Endodermal cell (in vitro differentiated cells): Measurements from ENCODE around the gene SNX24. TPM values are rescaled to one million over a fixed set of nuclear protein-coding genes. Genes with fewer than 3 reads are reported as not detected.

Experiments used
- DNase-seq: peaks from one replicate; pipeline ENCODE4 v3.0.0-alpha.2; 2017
- H3K27ac ChIP-seq: 2 replicates; pipeline ENCODE4 v1.5.1; 2013; ENCODE audit warnings: mild to moderate bottlenecking, low read depth, low read length, moderate library complexity
- H3K27me3 ChIP-seq: 2 replicates; pipeline ENCODE4 v1.6.1; 2013; ENCODE audit warnings: mild to moderate bottlenecking, low read length, moderate library complexity; ENCODE audit not compliant: insufficient read depth, control insufficient read depth, poor library complexity, severe bottlenecking
- H3K36me3 ChIP-seq: 2 replicates; pipeline ENCODE4 v1.7.0; 2013; ENCODE audit warnings: mild to moderate bottlenecking, low read length, moderate library complexity; ENCODE audit not compliant: control insufficient read depth, insufficient read depth
- H3K4me1 ChIP-seq: one replicate; pipeline ENCODE4 v1.7.0; 2013; ENCODE audit warnings: low read length; ENCODE audit not compliant: control insufficient read depth, insufficient read depth
- H3K4me3 ChIP-seq: 2 replicates; pipeline ENCODE4 v1.5.1; 2013; ENCODE audit warnings: mild to moderate bottlenecking, low read length, moderate library complexity
- H3K9ac ChIP-seq: 2 replicates; pipeline ENCODE4 v1.6.1; 2013; ENCODE audit warnings: mild to moderate bottlenecking, low read length, moderate library complexity; ENCODE audit not compliant: poor library complexity, severe bottlenecking; ENCODE audit errors: extremely low read depth
- H3K9me3 ChIP-seq: 2 replicates; pipeline ENCODE4 v1.6.1; 2013; ENCODE audit warnings: mild to moderate bottlenecking, low read length, moderate library complexity; ENCODE audit not compliant: control insufficient read depth
- H3K27ac Mint-ChIP-seq: 2 replicates; pipeline ENCODE4 v1.8.0; 2020; ENCODE audit warnings: mixed read lengths
- H3K27me3 Mint-ChIP-seq: 2 replicates; pipeline ENCODE4 v1.8.0; 2021; ENCODE audit warnings: mild to moderate bottlenecking, mixed read lengths; ENCODE audit not compliant: insufficient read depth
- H3K36me3 Mint-ChIP-seq: 2 replicates; pipeline ENCODE4 v1.8.0; 2020; ENCODE audit warnings: low read depth, mixed read lengths
- H3K4me1 Mint-ChIP-seq: 2 replicates; pipeline ENCODE4 v1.8.0; 2020; ENCODE audit warnings: mixed read lengths
- H3K4me3 Mint-ChIP-seq: 2 replicates; pipeline ENCODE4 v1.8.0; 2020; ENCODE audit warnings: mild to moderate bottlenecking, moderate library complexity, mixed read lengths
- H3K9me3 Mint-ChIP-seq: 2 replicates; pipeline ENCODE4 v1.8.0; 2020; ENCODE audit warnings: mild to moderate bottlenecking, mixed read lengths
- CTCF ChIP-seq: fragments of 200-600 bp; sonication (generic); conservative IDR thresholded peaks from 2 replicates; pipeline ENCODE4 v1.5.0; 2021; ENCODE audit warnings: antibody characterized with exemption, mild to moderate bottlenecking
- WGBS, 2 experiments: methylation state at CpG; one replicate each; pipeline versions ENCODE4 v1.1.5 to v1.1.7; 2013; ENCODE audit warnings: missing lambda C conversion rate in 2 of 2, mixed read lengths in 1 of 2; ENCODE audit not compliant: insufficient coverage in 1 of 2, insufficient read length in 1 of 2; 5-methylcytosine and 5-hydroxymethylcytosine counted together
- total RNA-seq, 2 donors: library from RNA; stranded (reverse); fragmentation: NEBNext Ultra II Directional in 1 of 2; extraction: Animal tissue kit (Norgen Biotek cat#: 25700) in 1 of 2; gene quantifications; 2 replicates in 1 of 2; 3 replicates in 1 of 2; pipeline ENCODE4 v1.2.1, GENCODE V29; 2021

The SNX24 gene
- total RNA-seq, 2 donors from 2014 or later, result 39.4 to 56.2 TPM

DNA sequence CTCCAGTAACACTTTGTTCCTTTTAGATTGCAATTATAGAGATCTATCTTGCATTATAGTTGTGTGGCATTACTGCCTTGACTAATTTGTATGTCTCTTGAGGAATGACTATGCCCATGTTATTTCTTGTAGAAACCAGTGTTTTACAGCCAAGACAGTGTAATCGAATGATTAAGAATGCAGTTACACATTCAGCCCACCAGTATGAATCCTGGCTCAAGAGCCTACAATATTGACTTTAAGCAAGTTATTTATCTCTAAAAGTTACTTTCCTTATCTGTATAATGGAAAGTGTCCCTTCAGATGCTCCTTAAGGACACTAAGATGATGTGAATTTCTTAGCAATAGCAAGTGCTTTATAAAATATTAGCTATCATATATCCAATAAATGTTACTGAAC, 9.7 kb upstream of the SNX24 start:
- peaks cover 7% of the 10 kb centered on the region for H3K36me3 Mint-ChIP-seq
- no peak for DNase-seq
- peaks cover 2% of the 10 kb centered on the region for H3K9me3 Mint-ChIP-seq
- no peaks in the 10 kb centered on the region for H3K27me3 Mint-ChIP-seq
- 94% methylated on average over 1 of the region's 1 CpG; no CpG with 5 or more reads in 1 of the 2 experiments for WGBS, 2 experiments
- Histone ChIP-seq H3K27ac (no peak overlapping the region), H3K4me1 (no peaks in the 10 kb centered on the region), H3K9me3 (no peaks in the 10 kb centered on the region), H3K4me3 (no peak overlapping the region), H3K9ac (no peak overlapping the region), H3K27me3 (peaks cover 11% of the 10 kb centered on the region), H3K36me3 (peaks cover 5% of the 10 kb centered on the region)
- no peak overlapping the region for H3K27ac Mint-ChIP-seq
- no peak overlapping the region for H3K4me3 Mint-ChIP-seq
- peaks cover 4% of the 10 kb centered on the region for H3K4me1 Mint-ChIP-seq
- peak; percentile 58 for TF ChIP-seq CTCF

DNA sequence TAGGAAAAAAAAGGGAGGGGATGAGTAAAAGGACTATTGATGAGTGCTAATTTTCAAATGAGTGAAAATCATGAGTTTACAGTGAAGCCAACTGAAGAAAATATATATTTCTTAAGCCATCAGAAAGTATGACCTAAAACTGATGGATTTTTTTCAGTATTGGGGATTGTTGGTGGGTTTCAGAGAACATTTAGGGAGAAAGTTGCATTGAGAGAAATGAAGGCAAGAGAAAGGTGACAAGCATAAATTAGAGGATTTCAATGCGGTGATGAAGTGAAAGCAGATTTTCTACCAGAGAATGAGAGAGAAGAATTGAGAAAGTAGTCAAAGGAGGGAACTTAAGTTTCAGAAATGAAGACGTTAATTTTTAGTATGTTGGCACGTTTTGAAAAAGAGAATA, 8.5 kb upstream of the SNX24 start:
- Histone ChIP-seq H3K36me3 (no peaks in the 10 kb centered on the region), H3K9me3 (no peaks in the 10 kb centered on the region), H3K27ac (no peak overlapping the region), H3K4me3 (no peak overlapping the region), H3K4me1 (no peaks in the 10 kb centered on the region), H3K9ac (no peak overlapping the region), H3K27me3 (peaks cover 11% of the 10 kb centered on the region)
- no peak overlapping the region for H3K27ac Mint-ChIP-seq
- WGBS, 2 experiments, result 81 to 97% methylated on average over 2 to 3 of the region's 3 CpGs
- peaks cover 2% of the 10 kb centered on the region for H3K4me1 Mint-ChIP-seq
- H3K27me3 Mint-ChIP-seq, result no peaks in the 10 kb centered on the region
- H3K36me3 Mint-ChIP-seq, result peaks cover 2% of the 10 kb centered on the region
- H3K4me3 Mint-ChIP-seq, result no peak overlapping the region
- DNase-seq, result no peak
- TF ChIP-seq CTCF, result no peak
- H3K9me3 Mint-ChIP-seq, result peaks cover 2% of the 10 kb centered on the region

DNA sequence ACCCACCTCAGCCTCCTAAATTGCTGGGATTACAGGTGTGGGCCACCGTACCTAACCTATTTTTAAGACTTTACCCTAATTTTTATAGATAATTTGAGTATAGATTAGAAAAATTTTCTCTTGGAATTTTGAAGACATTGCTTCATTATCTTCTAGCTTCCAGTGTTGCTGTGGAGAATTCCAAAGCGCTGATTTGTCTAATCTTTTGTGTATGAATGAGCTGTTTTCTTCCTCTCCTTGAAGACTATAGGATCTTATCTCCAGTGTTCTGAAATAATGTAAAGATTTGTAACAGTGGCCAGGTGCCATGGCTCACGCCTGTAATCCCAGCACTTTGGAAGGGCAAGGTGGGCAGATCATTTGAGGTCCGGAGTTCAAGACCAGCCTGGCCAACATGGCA, 5.7 kb upstream of the SNX24 start:
- Mint-ChIP-seq H3K4me1 (peaks cover 9% of the 10 kb centered on the region), H3K9me3 (peaks cover 2% of the 10 kb centered on the region), H3K36me3 (peaks cover 2% of the 10 kb centered on the region), H3K27ac (no peak overlapping the region), H3K4me3 (no peak overlapping the region), H3K27me3 (peaks cover 16% of the 10 kb centered on the region)
- DNase-seq, result no peak
- 81 to 100% methylated on average over 1 to 4 of the region's 4 CpGs for WGBS, 2 experiments
- H3K36me3 ChIP-seq, result no peaks in the 10 kb centered on the region
- no peak overlapping the region for H3K27ac ChIP-seq
- no peaks in the 10 kb centered on the region for H3K9me3 ChIP-seq
- no peak for TF ChIP-seq CTCF
- H3K4me1 ChIP-seq, result peaks cover 8% of the 10 kb centered on the region
- H3K27me3 ChIP-seq, result peaks cover 11% of the 10 kb centered on the region
- no peak overlapping the region for H3K9ac ChIP-seq
- H3K4me3 ChIP-seq, result no peak overlapping the region
